GM19395 (cell line): Measurements from ENCODE around the gene HIBADH.
"Not testable (repeated sequence)": the region's sequence is repeated elsewhere in the genome, so short reads cannot be mapped to it uniquely, and the experiment has no call there.

Experiments used
- ATAC-seq: cut with Tn5 transposase; IDR thresholded peaks from one replicate; pipeline ENCODE4 v1.9.1; 2021; ENCODE audit warnings: mild to moderate bottlenecking, moderate library complexity; ENCODE audit not compliant: unreplicated experiment

HIBADH gene

GRCh38 chr7:27603813-27604212, 58.9 kb downstream of the HIBADH start:
- ATAC-seq: no peak

GRCh38 chr7:27602766-27603165, 59.9 kb downstream of the HIBADH start:
- ATAC-seq: no peak

- no peak for ATAC-seq
Measured at GRCh38 chr7:27601217-27601616, 61.5 kb downstream of the HIBADH start.

- ATAC-seq: no peak
Measured at GRCh38 chr7:27600247-27600646, 62.4 kb downstream of the HIBADH start.

- no peak for ATAC-seq
Measured at GRCh38 chr7:27595009-27595408, 67.7 kb downstream of the HIBADH start.

GRCh38 chr7:27593226-27593625, 69.5 kb downstream of the HIBADH start:
- ATAC-seq: no peak

- ATAC-seq: no peak
Measured at GRCh38 chr7:27590416-27590815, 72.3 kb downstream of the HIBADH start.

GRCh38 chr7:27587429-27587828, 75.3 kb downstream of the HIBADH start:
- no peak for ATAC-seq

- peak; percentile 90 for ATAC-seq
Measured at GRCh38 chr7:27586825-27587224, 75.9 kb downstream of the HIBADH start.

- ATAC-seq: no peak
Measured at GRCh38 chr7:27585781-27586447, 76.8 kb downstream of the HIBADH start.

- no peak for ATAC-seq
Measured at GRCh38 chr7:27581906-27582305, 80.8 kb downstream of the HIBADH start.

GRCh38 chr7:27581119-27581518, 81.6 kb downstream of the HIBADH start:
- no peak for ATAC-seq

- ATAC-seq: no peak
Measured at GRCh38 chr7:27579565-27579964, 83.1 kb downstream of the HIBADH start.

GRCh38 chr7:27578169-27578568, 84.5 kb downstream of the HIBADH start:
- ATAC-seq: not testable (repeated sequence)

GRCh38 chr7:27576360-27576944, 86.2 kb downstream of the HIBADH start:
- ATAC-seq: no peak

GRCh38 chr7:27575613-27576012, 87.1 kb downstream of the HIBADH start:
- ATAC-seq: no peak

GRCh38 chr7:27569106-27569505, 93.6 kb downstream of the HIBADH start:
- ATAC-seq: no peak

- ATAC-seq: no peak
Measured at GRCh38 chr7:27567266-27567665, 95.4 kb downstream of the HIBADH start.

- no peak for ATAC-seq
Measured at GRCh38 chr7:27564881-27565482, 97.7 kb downstream of the HIBADH start.

GRCh38 chr7:27560706-27561235, 101.9 kb downstream of the HIBADH start:
- ATAC-seq: no peak

GRCh38 chr7:27555670-27556069, 107.0 kb downstream of the HIBADH start:
- no peak for ATAC-seq

GRCh38 chr7:27554826-27555225, 107.9 kb downstream of the HIBADH start:
- ATAC-seq: no peak
